HUDEP-2 (cell line): ENCODE measurements around the gene PRR18.

ENCODE experiments used
- DNase-seq, 76 experiments: peaks; one replicate each; lab custom pipeline; 2025; ENCODE audit not compliant: unreplicated experiment in 76 of 76; lab: John Stamatoyannopoulos, UW

The PRR18 gene

GRCh38 chr6:166335378-166336302 is 27.4 kb upstream of the PRR18 start:
- DNase-seq: no peak

- no peak for DNase-seq
Observed at GRCh38 chr6:166334878-166335277, 26.7 kb upstream of the PRR18 start.

GRCh38 chr6:166333172-166333995 is 25.2 kb upstream of the PRR18 start:
- no peak for DNase-seq

- DNase-seq: no peak
Observed at GRCh38 chr6:166331503-166332415, 23.6 kb upstream of the PRR18 start.

GRCh38 chr6:166330612-166331011 is 22.4 kb upstream of the PRR18 start:
- peak in 68 of 76 experiments; percentile 13 to 88 (median 58) for DNase-seq

GRCh38 chr6:166325383-166326042 is 17.3 kb upstream of the PRR18 start:
- DNase-seq: no peak

- DNase-seq: no peak
Observed at GRCh38 chr6:166323395-166323794, 15.2 kb upstream of the PRR18 start.

GRCh38 chr6:166318649-166319600 is 10.7 kb upstream of the PRR18 start:
- DNase-seq: peak in 40 of 76 experiments; percentile 7 to 59 (median 32)

GRCh38 chr6:166318227-166318626 is 10.0 kb upstream of the PRR18 start:
- no peak for DNase-seq

- no peak for DNase-seq
Observed at GRCh38 chr6:166317261-166318212, 9.3 kb upstream of the PRR18 start.

GRCh38 chr6:166315436-166315835 is 7.2 kb upstream of the PRR18 start:
- DNase-seq: no peak

GRCh38 chr6:166314454-166314853 is 6.3 kb upstream of the PRR18 start:
- no peak for DNase-seq

- DNase-seq: peak in 3 of 76 experiments; percentile 13 to 22 (median 19)
Observed at GRCh38 chr6:166313255-166314070, 5.3 kb upstream of the PRR18 start.

- DNase-seq: peak in 1 of 76 experiments; percentile 7
Observed at GRCh38 chr6:166312832-166313231, 4.6 kb upstream of the PRR18 start.

GRCh38 chr6:166310634-166311033 is 2.4 kb upstream of the PRR18 start:
- DNase-seq: no peak

- DNase-seq: no peak
Observed at GRCh38 chr6:166309977-166310376, 1.8 kb upstream of the PRR18 start.
